GM21825 (cell line): ENCODE results near the gene SPDYE16.
"Not testable (repeated sequence)": the region's sequence is repeated elsewhere in the genome, so short reads cannot be mapped to it uniquely, and the experiment has no call there.

Experiments used
- ATAC-seq: cut with Tn5 transposase; IDR thresholded peaks from one replicate; pipeline ENCODE4 v1.9.1; 2021; ENCODE audit warnings: mild to moderate bottlenecking, moderate library complexity; ENCODE audit not compliant: unreplicated experiment

SPDYE16 gene

DNA sequence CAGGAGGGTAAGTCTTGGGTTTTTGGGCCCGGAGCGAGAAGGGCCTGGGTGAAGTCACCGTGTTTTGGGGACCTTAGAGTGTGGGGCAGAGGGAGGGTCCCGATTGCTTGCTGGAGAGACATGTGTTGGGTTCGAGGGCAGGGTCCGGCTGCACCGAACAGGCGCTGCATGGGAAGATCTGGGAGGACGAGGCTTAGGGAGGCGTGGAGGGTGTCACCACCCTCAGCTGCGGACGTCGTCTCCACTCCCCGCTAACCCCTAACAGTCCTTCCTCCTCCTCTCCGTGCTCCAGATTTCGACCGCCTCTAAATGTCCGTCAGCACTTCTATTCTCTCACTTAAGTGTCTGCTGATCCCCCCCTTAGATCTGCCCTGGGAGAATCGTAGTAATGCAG is 6.8 kb upstream of the SPDYE16 start:
- ATAC-seq: not testable (repeated sequence)

DNA sequence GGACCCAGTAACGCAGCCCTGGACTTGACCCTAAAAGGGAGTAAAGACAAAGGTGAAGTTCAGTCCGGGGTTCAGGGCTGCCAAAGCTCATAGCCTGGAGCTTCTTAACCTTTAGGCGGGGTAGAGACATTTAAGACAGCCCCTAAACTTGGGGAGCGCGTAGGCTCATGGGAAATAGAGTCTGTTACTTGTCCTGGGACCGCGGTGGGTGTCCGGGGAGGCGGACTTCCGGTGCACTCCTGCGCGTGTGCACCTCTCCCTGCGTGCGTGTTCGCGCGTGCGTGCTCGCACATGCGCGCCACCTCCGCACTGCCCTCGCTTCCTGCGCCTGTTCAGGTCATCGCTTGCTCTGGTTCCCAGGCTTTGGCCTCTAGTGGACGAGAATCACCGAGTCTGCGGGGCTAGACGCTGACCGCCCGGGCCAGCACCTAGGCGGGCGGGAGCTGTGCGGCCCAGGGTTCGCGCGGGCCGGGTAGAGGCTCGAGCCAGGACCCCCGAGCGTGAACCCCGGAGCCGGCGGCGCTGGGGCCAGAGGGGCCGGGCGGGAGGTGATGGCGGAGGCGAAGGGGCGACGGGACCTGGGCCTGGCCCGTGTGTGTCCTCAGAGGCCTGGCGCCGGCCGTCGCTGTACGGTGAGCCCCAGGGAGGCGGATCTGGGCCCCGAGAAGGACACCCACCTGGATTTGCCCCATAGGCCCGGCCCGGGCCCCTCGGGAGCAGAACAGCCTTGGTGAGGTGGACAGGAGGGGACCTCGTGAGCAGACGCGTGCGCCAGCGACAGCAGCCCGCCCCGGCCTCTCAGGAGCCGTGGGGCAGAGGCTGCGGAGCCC is 6.1 kb upstream of the SPDYE16 start:
- peak; percentile 100 for ATAC-seq

DNA sequence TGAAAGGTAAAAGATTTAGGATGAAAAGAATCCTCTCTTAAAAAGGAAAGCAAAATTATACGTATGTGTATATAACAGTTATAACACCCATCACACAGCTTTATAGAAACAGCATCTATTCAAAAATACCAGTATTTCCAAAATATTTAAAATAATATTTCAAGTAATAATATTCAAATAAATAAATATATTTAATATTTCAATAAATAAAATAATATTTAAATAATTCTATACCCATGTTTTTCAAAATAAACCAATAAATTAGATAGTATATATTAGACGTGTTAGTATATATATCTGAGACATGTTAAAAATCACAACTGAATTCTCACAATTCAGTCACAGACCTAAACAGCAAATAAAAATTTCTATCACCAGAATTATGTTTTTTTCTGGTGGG is 11.5 kb downstream of the SPDYE16 start:
- ATAC-seq: not testable (repeated sequence)

DNA sequence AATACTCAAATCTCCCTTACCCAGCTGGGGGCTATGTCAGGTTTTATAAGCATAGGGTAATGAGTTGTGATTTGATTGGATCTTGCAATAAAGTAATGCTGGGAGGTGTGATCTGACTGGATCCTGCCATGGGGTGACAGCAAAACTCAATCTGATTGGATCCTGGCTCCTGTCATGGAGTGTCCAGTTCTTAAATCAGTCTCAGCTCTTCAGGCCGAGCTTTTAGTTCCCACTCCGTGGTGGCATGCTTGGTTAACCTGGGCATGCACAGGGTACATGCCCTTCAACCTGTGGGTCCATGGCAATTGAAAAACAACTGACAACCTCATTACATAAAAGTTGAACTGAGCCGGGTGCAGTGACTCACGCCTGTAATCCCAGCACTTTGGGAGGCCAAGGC is 16.9 kb downstream of the SPDYE16 start:
- ATAC-seq: not testable (repeated sequence)

DNA sequence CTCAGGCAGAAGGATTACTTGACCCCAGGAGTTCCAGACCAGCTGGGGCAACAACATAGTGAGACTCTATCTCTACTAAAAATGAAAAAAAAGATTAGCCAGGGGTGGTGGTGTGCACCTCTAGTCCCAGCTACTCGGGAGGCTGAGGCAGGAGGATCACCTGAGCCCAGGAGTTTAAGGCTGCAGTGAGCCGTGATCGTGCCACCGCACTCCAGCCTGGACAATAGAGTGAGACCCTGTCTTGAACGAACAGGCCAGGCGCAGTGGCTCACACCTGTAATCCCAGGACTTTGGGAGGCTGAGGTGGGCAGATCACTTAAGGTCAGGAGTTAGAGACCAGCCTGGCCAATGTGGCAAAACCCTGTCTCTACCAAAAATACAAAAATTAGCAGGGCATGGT is 26.2 kb downstream of the SPDYE16 start:
- not testable (repeated sequence) for ATAC-seq

DNA sequence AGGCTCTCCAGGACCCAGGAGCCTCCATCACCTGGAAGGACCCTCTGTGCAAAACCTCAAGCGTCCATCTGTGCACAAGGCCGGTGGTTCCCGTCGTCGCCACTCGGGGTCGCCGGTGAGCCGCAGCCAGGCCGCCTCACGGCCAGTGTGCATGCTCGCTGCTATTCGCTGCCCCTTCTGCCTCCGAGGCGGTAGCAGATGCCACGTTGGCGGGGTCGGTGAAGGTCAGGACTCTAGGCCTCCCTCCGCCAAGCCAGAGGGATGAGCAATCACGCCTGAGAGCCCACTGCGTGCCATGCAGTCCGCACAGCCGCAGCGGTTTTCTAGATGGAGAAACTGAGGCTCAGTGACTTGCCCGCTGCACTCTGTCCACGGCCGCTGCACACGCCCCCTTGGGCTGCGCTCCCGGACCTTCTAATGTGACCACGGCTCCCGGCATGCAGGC is 27.1 kb downstream of the SPDYE16 start:
- ATAC-seq: no peak

DNA sequence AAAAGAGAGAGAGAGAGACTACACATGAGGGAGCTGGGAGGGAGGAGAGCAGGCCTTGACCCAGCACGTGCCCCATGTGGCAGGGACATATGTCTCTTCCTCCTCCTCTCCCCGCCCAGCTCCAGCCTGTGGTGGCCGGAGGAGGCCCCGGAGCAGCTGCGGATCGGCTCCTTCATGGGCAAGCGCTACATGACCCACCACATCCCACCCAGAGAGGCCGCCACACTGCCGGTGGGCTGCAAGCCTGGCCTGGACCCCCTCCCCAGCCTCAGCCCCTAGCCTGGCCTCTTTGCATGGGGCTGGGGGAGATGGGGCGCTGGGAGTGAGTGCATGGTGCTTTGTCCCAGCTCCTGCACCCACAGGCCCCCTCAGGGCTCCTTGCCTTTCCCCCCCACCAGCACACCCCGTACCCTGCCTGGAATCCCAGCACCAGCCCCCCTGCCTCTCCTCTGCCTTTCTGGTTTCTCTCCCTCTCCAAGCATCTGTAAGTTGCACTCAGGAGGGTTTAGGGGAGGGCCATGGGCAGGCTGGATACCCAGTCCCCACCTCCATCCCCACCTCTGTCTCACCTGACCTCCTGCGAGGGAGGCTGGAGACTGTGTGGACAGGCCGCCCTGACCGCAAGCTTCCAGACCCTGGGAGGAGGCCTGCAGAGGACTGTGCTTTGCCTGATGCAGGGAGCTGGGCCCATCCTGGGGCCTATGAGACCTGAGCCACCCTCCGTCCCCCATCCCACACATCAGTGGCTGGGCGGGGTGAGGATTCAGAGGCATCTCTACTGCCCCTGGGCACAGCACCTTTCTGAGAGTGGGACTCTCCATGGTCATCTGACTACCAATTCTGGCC is 27.9 kb downstream of the SPDYE16 start:
- no peak for ATAC-seq

DNA sequence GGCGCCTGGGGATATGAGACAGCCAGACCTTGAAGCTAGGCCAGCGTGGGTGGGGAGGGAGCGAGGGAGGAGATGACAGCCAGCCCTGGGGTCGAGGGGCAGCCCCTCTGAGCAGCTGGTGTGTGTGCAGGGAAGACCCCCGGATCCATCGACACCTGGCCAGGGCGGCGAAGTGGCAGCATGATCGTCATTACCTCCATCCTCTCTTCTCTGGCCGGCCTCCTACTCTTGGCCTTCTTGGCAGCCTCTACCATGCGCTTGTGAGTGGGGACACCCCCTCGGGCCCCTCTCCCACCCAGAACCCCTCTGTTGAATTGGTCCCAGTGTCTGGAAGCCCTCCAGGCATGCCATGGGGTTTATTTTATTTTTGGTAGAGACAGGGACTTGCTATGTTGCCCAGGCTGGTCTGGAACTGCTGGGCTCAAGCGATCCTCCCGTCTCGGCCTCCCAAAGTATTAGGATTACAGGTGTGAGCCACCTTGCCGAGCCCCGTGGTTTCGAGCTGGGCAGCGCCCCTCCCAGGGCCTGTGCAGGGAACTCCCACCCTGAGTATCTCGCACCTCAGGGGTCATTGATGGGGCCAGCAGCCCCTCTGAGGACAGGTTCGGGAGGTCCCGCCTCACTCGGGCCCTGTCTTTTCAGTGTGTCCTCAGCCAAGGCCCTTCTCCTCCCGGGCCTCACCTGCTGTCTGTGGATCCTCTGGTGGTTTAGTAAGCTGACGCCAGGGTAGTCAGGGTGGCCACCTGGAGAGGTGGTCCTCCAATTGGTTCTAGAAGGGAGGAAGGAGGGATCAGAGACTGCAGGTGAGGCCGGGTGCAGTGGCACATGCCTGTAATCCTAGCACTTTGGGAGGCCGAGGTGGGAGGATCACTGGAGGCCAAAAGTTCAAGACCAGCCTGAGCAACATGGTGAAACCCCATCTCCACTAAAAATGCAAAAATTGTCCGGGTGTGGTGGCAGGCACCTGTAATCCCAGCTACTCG is 29.0 kb downstream of the SPDYE16 start:
- no peak for ATAC-seq

DNA sequence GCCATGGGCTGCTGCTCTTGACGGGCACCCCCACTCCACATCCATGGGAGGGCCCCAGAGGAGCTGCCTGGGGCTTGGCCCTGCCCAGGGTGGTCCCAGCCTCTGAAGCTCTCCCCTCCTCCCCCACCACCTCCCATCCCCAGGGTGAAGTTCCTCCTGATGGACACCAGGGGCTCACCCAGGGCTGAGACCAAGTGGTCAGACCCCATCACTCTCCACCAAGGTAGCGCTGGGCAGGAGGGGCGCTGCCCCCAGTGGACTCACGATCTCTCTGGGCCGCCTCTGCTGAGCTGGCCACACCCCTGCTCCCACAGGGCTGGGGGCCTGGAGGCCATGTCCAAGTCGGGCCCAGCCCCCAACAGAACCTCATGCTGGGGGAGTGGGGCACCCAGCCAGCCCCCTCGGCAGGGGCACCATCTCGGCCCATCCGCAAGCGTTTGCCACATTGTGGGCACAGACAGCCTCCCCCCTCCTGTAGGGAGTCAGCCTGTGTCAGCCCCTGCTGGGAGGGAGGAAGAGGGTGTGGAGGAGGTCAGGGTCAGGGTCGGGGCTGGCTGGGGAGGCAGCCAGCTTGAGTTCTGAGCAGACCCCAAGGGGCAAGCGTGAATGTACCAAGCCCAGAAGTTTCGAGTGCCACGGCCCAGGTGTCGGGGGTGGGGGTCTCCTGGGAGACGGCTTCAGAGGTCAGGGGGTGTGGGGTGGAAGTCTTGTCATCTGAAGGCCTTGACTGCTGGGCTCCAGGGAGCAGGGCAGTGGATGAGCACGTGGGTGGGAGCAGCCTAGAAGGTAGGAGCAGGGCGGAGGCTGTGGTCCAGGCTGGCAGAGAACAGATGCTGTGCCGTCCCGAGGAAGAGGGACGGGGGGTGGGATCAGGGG is 29.9 kb downstream of the SPDYE16 start:
- no peak for ATAC-seq

DNA sequence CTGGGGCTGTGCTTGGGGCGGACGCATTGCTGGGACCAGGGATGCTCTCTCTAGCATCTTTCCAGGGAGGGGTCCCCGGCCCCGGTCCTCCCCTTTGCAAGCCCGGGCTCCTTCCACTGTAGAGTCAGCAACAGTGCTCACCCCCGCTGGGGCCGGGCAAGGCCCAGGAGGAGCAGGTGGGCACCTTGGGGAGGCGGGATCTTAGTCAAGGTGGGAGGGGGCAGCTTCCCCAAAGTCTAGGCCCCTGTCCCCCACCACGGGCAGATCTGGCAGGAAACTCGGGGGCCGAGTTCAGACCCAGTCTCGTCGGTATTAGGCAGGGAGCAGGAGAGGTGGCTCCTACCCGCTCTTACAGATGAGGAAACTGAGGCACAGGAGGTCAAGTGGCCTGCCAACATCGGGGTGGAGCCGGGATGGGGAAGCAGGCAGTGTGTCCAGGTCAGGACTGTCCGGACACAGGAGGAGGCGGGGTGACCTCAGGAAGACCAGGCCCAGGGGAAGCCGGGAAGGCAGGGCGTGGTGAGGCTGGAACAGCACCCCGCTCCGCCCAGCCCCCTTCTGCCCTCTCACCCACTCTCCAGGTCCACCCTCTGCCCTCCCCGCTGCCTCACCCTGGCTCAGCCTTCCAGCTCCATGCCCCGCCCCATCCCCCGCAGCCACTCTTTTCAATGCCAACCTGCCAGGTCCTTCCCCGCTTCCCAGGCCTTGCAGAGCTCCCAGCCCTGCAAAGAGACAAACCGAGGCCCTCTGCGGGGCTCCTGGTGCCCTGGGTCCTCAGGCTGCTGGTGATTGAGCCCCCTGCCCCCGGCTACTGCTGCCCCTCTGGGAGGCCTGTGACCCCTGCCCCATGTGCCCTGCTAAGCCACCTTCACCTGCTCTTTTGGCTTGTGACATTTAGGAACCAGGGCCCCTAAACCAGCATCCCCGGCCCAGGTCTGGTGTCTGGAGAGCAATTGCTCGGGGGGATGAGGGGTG is 30.9 kb downstream of the SPDYE16 start:
- not testable (repeated sequence) for ATAC-seq

DNA sequence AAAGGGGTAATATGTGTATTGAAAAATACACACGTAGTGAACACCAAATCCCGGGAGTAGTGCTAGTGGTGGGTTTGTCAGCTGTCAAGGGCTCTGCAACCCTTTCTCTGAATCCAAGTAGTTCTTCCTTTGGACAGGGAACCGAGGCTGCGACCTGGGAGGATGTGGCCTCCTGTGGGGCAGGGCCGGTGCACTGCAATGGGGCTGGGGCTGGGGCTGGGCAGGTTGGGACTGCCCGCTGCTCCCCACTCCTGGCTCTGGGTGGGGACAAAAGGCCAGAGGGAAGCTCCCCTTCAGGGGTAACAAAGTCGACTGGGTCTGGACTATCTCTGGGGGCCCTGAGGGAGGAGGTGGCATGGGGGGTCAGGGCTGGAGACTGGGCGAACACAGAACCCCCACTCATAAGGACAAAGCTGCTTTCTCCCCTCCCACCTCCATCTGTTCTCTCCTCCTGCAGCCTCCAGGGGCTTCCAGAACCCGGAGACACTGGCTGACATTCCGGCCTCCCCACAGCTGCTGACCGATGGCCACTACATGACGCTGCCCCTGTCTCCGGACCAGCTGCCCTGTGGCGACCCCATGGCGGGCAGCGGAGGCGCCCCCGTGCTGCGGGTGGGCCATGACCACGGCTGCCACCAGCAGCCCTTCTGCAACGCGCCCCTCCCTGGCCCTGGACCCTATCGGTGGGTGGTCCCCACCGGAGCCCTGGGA is 31.7 kb downstream of the SPDYE16 start:
- ATAC-seq: not testable (repeated sequence)

DNA sequence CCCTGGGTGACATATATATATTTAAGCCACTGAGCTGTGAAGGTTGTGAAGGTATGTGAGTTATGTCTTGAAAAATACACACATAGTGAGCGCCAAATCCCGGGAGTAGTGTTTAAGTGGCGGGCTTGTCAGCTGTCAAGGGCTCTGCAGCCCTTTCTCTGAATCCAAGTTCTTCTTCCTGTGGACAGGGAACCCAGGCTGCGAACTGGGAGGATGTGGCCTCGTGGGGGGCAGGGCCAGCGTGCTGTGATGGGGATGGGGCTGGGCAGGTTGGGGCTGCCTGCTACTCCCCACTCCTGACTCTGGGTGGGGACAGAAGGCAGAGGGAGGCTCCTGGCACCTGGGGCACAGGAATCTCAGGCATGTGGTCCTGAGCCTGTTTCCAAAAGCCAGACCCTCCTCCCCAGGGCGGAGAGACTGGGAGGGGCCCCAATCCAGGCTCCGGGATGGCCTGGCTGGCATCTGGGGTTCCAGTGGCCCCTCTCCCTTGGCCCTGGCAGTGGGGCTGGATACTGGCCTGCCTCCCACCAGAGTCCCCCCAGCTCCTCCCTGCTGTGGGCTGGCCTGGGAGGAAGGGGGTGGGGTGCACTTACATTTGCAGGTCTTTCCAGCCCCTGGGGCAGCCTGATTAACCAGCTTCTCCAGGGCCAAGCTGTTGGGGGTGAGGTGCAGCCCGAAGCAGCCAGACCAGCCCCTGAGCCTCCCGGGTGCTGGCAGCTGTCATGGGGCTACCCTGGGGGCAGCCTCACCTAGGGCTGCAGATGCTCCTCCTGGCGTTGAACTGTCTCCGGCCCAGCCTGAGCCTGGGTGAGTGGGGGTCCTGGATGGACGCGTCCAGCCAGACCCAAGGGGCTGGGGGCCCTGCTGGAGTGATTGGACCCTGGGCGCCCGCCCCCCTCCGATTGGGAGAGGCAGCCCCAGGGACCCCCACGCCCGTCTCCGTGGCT is 32.9 kb downstream of the SPDYE16 start, which contains the start of gene UPK3B:
Gene UPK3B, plus strand, starts transcription at position 622 of the 947 bp plus-strand sequence. Its CDS starts 101 bp downstream, at position 723.
- no peak for ATAC-seq

DNA sequence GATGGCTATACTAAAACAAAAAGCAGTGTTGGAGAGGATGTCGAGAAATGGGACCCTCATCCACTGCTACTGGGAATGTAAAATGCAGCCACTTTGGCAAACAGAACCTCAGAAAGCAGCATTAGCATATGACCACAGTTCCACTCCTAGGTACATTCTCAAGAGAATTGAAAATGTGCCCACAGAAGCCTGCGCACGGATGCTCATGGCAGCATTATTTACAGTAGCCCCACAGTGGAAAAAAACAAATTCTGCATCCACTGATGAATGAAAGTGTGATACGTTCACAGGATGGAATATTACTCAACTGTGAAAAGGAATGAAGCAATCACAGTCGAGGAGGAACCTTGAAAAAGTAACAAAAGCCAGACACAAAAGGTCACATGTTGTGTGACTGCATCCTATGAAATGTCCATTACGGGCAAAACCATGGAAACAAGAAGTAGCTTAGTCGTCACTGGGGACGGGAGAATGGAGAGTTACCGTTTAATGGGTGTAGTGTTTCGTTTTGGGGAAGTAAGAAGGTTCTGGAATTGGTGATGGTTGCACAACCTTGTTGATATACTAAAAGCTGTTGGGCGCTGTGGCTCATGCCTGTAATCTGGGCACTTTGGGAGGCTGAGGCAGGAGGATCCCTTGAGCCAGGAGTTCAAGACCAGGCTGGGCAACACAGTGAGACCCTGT is 35.2 kb downstream of the SPDYE16 start:
- no peak for ATAC-seq

DNA sequence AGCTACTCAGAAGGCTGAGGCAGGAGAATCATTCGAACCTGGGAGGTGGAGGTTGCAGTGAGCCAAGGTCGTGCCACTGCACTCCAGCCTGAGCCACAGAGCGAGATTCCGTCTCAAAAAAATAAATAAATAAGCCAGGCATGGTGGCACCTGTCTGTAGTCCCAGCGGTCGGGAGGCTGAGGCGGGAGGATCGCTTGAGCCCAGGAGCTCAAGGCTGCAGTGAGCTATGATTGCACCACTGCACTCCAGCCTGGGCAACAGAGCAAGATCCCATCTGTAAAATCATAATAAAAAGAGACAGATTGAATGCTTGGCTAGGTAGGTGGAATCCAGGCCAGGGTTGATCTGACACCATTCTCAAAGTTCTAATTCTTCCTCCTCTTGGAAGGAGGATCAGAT is 36.5 kb downstream of the SPDYE16 start:
- ATAC-seq: not testable (repeated sequence)

DNA sequence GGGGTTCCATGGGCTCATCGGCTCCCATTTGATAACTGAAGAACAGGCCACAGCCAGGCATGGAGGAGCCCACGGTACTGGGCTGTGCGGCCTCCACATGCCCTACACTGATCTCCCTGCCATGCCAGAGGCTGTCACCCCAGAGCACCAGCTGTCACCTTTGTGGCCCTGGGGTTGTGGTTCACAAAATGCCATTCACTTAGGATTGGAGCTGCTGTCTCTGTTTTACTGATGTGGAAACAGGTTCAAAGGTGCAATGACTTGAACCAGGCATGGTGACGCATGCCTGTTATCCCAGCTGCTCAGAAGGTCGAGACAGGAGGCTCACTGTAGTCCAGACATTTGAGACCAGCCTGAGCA is 37.0 kb downstream of the SPDYE16 start:
- ATAC-seq: no peak
